GM19397 (cell line): ENCODE measurements around the gene HMGXB3.
A peak's percentile ranks its signal among the peaks of the same experiment; 100 is the strongest.
"Not testable (repeated sequence)": the region's sequence is repeated elsewhere in the genome, so short reads cannot be mapped to it uniquely, and the experiment has no call there.

ENCODE experiments used
- ATAC-seq: cut with Tn5 transposase; IDR thresholded peaks from one replicate; pipeline ENCODE4 v1.9.1; 2021; ENCODE audit warnings: mild to moderate bottlenecking, moderate library complexity; ENCODE audit not compliant: unreplicated experiment

The HMGXB3 gene

GRCh38 chr5:150021491-150022157, 21.1 kb downstream of the HMGXB3 start:
- no peak for ATAC-seq

GRCh38 chr5:150022158-150022531, 21.6 kb downstream of the HMGXB3 start:
- ATAC-seq: no peak

GRCh38 chr5:150022681-150023080, 22.1 kb downstream of the HMGXB3 start:
- no peak for ATAC-seq

- ATAC-seq: no peak
Measured at GRCh38 chr5:150023136-150023535, 22.6 kb downstream of the HMGXB3 start.

DNA sequence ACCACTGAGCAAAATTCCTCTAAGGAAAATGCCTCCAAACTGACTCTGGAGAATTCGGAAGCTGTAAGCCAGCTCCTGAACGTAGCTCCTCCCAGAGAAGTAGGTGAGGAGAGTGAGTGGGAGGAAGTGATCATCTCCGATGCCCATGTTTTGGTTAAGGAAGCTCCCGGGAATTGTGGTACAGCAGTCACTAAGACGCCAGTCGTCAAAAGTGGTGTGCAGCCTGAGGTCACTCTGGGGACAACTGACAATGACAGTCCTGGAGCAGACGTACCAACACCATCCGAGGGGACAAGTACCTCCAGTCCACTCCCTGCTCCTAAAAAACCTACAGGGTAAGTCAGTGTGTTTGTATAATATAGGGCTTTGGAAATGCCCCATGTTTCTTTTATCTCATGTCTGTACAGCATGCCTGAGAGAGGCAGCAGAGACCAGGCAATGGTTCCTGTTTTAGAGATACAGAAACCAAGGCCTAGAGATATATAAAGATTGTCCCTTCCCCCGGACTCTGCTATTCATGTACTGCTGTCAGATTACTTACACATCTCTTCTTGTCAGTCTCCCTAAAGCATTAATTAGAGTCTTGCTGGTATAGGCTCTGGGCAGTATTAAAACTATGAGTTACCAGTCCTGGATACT, 23.9 kb downstream of the HMGXB3 start:
- no peak for ATAC-seq

- ATAC-seq: no peak
Measured at GRCh38 chr5:150026682-150027172, 26.2 kb downstream of the HMGXB3 start.

DNA sequence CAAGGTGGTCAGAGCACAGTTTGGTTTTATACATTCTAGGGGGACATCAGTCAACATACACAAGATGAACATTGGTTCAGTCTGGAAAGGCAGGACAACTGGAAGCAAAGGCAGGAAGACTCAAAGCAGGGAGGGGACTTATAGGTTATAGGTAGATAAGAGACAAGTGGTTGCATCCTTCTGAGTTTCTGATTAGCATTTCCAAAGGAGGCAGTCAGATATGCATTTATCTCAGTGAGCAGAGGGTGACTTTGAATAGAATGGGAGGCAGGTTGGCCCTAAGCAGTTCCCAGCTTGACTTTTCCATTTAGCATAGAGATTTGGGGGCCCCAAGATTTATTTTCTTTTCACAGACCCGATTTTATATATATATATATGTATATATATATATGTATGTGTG, 27.5 kb downstream of the HMGXB3 start:
- not testable (repeated sequence) for ATAC-seq

GRCh38 chr5:150033334-150033733, 32.8 kb downstream of the HMGXB3 start:
- ATAC-seq: no peak

- no peak for ATAC-seq
Measured at GRCh38 chr5:150034662-150035061, 34.1 kb downstream of the HMGXB3 start.

- peak; percentile 85 for ATAC-seq
Measured at GRCh38 chr5:150035139-150035895, 34.8 kb downstream of the HMGXB3 start.

DNA sequence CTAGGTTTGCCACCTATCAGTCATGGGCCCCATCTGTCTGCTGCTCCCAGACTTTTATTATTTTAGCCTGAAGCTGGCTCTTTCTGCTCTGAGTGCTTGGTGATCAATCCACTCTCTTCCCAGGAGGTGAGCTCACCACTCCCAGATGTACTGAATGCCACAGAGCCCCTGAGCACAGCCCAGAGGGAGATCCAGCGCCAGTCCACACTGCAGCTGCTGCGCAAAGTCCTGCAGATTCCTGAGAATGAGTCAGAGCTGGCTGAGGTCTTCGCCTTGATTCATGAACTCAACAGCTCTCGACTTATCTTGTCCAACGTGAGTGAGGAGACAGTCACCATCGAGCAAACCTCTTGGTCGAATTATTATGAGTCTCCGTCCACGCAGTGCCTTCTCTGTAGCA, 36.0 kb downstream of the HMGXB3 start:
- no peak for ATAC-seq

DNA sequence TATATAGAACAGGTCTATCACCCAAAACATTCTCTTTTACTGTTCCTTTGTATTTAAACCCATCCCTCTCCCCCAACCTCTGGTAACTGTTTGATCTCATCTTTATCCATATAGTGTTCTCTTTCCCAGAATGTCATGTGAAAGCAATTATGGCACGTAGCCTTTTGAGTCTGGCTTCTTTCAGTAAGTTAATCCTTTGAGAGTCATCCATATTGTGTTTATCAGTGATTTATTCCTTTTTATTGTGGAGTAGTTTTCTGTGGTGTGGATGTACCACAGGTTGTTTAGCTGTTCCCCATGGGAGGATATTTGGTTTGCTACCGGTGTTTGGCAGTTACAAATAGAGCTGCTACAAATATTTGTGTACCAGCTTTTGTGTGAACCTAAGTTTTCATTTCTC, 38.0 kb downstream of the HMGXB3 start:
- no peak for ATAC-seq

GRCh38 chr5:150042459-150042858, 41.9 kb downstream of the HMGXB3 start:
- no peak for ATAC-seq

DNA sequence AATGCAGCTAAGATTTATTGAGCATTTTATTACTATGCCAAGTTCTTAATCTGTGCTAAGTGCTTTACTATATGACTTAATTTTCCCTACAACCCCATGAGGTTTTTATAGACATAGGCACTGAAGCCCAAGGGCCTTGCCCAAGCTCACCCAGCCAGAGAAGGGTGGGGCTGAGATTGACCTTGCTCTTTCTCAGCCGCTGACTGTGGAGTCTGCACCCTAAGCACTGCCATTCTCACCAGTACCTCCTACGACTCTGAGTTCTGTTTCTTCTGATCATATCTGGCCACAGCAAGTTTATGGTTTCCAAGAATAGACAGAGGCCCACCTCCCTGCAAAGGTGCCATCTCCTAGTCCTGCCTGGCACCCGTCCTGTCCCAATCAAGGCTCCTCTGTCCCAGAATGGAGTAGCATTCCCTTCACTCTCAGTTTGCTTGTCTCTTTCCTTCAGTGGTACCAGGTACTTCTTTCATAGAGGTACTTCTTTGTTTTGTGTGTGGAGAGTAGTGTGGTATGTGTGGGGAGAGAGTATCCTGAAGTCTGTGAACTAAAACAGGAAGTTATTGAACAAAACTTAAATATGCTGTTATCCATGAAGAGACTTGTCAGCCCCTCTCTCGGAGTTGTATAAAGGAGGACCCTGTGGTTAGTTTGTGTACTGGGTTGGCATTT, 43.3 kb downstream of the HMGXB3 start:
- ATAC-seq: no peak

DNA sequence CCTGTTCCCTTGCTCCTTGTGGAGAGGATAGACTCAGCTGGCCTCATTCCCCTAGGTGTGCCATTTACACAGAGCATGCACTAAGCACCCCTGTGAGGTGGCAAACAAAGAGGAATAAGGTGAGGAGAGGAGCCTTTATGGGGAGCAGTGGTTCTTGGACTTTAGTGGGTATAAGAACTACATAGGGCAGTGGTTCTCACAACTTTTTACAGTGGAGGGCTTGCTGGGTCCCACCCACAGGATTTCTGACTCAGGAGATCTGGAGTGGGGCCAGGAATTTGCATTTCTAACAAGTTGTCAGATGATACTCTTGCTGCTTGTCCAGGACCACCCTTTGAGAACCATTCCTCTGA, 43.8 kb downstream of the HMGXB3 start:
- no peak for ATAC-seq

- no peak for ATAC-seq
Measured at GRCh38 chr5:150044712-150045111, 44.2 kb downstream of the HMGXB3 start.

- no peak for ATAC-seq
Measured at GRCh38 chr5:150045549-150045948, 45.0 kb downstream of the HMGXB3 start.

DNA sequence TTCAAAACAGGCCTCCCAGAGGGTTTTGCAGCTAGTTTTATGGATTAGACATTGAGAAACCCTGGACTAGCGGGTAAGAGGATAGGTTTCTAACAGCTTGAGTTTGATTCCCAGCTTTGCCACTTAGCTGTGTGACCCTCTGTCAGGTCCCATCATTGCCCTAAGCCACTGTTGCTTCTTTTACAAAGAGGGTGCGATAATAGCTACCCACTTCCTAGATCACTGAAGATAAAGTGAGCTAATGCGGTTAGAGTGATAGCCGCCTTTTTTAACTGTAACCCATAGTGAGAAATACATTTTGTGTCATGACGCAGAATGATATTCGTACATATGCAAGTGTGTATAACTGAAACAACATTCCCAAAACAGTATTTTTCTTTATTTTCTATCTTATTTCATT, 45.5 kb downstream of the HMGXB3 start:
- no peak for ATAC-seq

DNA sequence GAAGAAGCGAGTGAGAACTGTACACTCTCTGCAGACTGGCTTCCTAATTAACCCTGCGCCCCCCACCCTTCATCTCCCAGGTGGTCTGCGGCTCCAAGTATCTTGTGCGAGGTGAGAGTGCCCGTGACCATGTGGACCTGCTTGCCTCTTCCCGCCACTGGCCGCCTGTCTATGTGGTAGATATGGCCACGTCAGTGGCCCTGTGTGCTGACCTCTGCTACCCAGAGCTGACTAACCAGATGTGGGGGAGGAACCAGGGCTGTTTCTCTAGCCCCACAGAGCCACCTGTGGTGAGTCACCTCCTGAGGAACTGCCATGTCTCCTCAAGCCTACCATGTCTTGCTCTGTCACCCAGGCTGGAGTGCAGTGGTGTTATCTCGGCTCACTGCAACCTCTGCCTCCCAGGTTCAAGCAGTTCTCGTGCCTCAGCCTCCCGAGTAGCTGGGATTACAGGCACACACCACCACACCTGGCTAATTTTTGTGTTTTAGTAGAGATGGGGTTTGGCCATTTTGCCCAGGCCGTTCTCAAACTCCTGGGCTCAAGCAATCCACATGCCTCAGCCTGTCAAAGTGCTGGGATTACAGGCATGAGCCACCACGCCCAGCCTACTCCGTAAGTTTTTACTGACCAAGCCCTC, 49.8 kb downstream of the HMGXB3 start:
- ATAC-seq: not testable (repeated sequence)

- no peak for ATAC-seq
Measured at GRCh38 chr5:150051657-150052195, 51.2 kb downstream of the HMGXB3 start.
